Gastrocnemius medialis (tissue), 4 donors: ENCODE results near the gene ADIPOR2.

ENCODE experiments used
- CTCF ChIP-seq, 5 experiments: fragments of 450-650 bp in 3 of 5; fragments of 200-600 bp in 2 of 5; sonication (generic) in 2 of 5; IDR thresholded peaks in 4 of 5; conservative IDR thresholded peaks in 1 of 5; 1 replicate in 4 of 5; 2 replicates in 1 of 5; pipeline ENCODE4 v1.5.1; 2016 to 2019; ENCODE audit warnings: antibody characterized with exemption in 5 of 5, mild to moderate bottlenecking in 3 of 5, moderate library complexity in 3 of 5
- POLR2A ChIP-seq, 2 donors: fragments of 450-650 bp; IDR thresholded peaks; one replicate each; pipeline ENCODE4 v1.6.1; 2017; ENCODE audit warnings: antibody characterized with exemption in 2 of 2, mild to moderate bottlenecking in 2 of 2, moderate library complexity in 2 of 2

GRCh38 chr12:1832801-1833595 lies 142.1 kb downstream of the ADIPOR2 start:
- TF ChIP-seq CTCF (IDR thresholded peaks at IDR 0.05 in 4 of 5, conservative IDR thresholded peaks at IDR 0.05 in 1 of 5) (no peak), POLR2A (IDR thresholded peaks at IDR 0.05) (no peak)
